IMR-90 (cell line): ENCODE measurements around the gene KDM6B. TPM values are rescaled to one million over a fixed set of nuclear protein-coding genes. Genes with fewer than 3 reads are reported as not detected.
A peak's percentile ranks its signal among the peaks of the same experiment; 100 is the strongest.

Source experiments
- BHLHE40 ChIP-seq: fragments of 150-350 bp; IDR thresholded peaks from 2 replicates; pipeline ENCODE4 v1.6.1; 2016; ENCODE audit warnings: mild to moderate bottlenecking, low read depth, low read length
- CEBPB ChIP-seq: IDR thresholded peaks from 2 replicates; pipeline ENCODE4 v1.6.1; 2012; ENCODE audit warnings: low read depth, low read length, improper control_type of control experiment
- POLR2A ChIP-seq: IDR thresholded peaks from 2 replicates; pipeline ENCODE4 v1.6.1; 2012; ENCODE audit warnings: mild to moderate bottlenecking, low read depth, low read length
- RCOR1 ChIP-seq: IDR thresholded peaks from 2 replicates; pipeline ENCODE4 v1.6.1; 2012; ENCODE audit warnings: mild to moderate bottlenecking, low read length, improper control_type of control experiment; ENCODE audit not compliant: insufficient replicate concordance
- polyA plus RNA-seq, 3 experiments: library from polyadenylated mRNA; depleted of rRNA; stranded (reverse); fragments of >200 nt; gene quantifications; 2 replicates each; pipeline ENCODE4 v1.2.3, GENCODE V29; 2012; ENCODE audit warnings: low replicate concordance in 1 of 3
- total RNA-seq: library from RNA; depleted of rRNA; stranded (reverse); fragments of >200 nt; gene quantifications from 2 replicates; pipeline ENCODE4 v1.2.3, GENCODE V29; 2012

Gene KDM6B
- total and polyA plus RNA-seq, 2 of the 4 experiments (the other 2 are of a cell fraction) = 0.72 to 3.5 TPM

DNA sequence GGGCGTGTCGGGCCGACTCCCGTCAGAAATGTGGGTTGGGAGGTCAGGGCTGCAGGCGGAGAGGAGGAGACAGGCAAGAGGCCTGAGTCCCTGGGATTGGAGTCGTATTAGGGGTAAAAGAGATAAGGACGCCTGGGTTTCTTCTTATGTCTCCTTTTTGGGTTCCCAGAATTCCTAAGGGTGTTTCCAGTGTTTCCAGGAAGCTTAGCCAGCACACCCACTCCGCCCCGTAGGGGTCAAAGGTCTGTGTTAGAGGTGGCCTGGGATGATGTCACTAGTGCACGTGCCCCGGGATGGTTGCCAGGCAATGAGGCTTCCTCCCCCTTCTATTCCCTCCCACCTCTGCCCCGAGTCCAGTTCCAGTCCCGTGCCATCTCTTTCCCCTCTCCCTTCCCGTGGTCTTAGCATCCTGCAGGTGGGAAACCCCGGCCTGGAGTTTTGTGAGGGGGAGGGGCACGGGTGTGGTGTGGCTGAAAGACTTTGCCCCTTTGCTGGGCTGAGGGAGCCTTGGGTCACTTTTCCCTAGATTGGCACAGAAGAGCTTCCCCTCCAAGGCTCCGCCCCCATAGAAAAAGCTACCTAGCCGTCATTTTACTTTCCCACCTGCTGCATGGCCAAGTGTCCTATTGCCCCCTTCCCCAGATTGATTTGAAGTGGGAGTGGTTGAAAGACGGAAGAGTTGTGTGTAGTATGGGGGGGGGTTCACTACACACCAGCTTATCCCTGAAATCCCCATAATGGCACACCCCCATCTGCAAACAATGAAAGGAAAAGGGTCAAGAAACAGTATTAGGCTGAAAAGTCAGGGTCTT, 2.8 kb downstream of the KDM6B start (continued):
- TF ChIP-seq CEBPB (peak; percentile 28; the same call in 1 of the 2 replicates), RCOR1 (peak; percentile 53), BHLHE40 (peak; percentile 100), POLR2A (no peak; the same call in 1 of the 2 replicates)
